ENCODE data around the gene STX4. TPM values are rescaled to one million over a fixed set of nuclear protein-coding genes. Genes with fewer than 3 reads are reported as not detected.

Gene STX4, protein sequence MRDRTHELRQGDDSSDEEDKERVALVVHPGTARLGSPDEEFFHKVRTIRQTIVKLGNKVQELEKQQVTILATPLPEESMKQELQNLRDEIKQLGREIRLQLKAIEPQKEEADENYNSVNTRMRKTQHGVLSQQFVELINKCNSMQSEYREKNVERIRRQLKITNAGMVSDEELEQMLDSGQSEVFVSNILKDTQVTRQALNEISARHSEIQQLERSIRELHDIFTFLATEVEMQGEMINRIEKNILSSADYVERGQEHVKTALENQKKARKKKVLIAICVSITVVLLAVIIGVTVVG
- total RNA-seq, result 10 to 100 TPM; 50.7 to 69.3 (median 63.9) TPM

DNA sequence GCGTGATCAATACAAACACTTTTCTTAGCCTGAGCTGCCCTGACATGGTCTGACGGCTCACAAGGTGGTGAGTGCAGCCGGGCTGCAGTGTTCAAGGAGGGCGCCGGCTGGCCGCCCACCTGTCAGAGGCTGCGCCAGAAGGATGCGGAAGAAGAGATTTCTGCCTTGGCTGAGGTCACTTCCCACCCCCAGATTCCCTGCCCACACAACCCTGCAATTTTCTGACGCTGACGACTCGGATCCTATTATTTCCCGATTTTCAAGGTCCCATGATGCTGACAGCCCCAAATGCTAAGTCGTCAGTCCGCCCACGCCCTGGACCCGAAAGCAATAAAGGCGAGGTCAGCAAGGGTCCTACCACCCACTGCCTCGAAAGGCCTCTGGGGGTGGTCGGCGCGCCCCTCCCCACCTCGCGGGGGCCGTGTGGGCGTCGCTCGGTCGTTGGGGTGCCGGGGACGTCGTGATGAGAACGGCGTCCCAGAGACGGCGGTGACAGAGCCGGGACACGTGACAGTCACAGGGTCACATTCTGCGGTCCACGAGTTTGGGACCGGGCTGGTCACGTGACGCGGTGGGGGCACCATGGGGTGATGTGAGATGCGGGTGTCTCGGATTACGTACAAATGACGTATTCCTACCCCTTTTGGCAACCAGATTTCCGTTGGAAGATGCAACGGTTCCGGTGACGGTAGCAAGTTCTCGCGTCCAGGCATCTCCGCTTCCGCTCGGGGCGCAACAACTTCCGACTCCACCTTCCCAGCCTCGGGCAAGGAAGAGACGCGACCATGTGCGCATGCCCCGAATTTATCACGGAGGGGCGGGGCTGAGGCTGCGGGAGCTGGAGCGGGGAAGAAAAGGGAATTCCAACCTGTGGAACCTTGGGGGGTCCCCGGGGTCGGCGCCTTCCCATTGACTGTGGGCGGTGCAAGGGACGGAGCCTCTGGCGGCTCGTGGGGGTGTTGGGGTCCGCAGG is at the start of gene STX4:
Gene STX4, plus strand, starts transcription at position 823 of the 973 bp plus-strand sequence. CDS start 248 bp downstream, outside the sequence.
- Histone ChIP-seq H3K27me3 (no peaks in the 10 kb centered on the region), H3K9me3 (no peaks in the 10 kb centered on the region), H3K27ac (peak within 1 kb of the TSS; percentile 95 to 100 (median 98)), H3K36me3 (peaks cover 0 to 9% (median 3%) of the 10 kb centered on the region in 3 donors), H3K4me3 (peak within 1 kb of the TSS; percentile 77 to 91 (median 82)), H3K4me1 (peaks cover 0 to 36% (median 6%) of the 10 kb centered on the region in 4 donors)
- 1% methylated on average over 41 to 66 of the region's 75 CpGs for WGBS, 2 donors
- peak; percentile 96 to 97 for DNase-seq (ENCODE audit: low spot score in 2 of 2)
- TF ChIP-seq EP300 (IDR thresholded peaks at IDR 0.05) (peak; percentile 97 to 98), POLR2A (IDR thresholded peaks at IDR 0.05) (peak; percentile 47 to 61)
- TF ChIP-seq, protein P1, sequence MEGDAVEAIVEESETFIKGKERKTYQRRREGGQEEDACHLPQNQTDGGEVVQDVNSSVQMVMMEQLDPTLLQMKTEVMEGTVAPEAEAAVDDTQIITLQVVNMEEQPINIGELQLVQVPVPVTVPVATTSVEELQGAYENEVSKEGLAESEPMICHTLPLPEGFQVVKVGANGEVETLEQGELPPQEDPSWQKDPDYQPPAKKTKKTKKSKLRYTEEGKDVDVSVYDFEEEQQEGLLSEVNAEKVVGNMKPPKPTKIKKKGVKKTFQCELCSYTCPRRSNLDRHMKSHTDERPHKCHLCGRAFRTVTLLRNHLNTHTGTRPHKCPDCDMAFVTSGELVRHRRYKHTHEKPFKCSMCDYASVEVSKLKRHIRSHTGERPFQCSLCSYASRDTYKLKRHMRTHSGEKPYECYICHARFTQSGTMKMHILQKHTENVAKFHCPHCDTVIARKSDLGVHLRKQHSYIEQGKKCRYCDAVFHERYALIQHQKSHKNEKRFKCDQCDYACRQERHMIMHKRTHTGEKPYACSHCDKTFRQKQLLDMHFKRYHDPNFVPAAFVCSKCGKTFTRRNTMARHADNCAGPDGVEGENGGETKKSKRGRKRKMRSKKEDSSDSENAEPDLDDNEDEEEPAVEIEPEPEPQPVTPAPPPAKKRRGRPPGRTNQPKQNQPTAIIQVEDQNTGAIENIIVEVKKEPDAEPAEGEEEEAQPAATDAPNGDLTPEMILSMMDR (IDR thresholded peaks at IDR 0.05), result peak in 3 of 5 experiments; percentile 2 to 45 (median 24)

DNA sequence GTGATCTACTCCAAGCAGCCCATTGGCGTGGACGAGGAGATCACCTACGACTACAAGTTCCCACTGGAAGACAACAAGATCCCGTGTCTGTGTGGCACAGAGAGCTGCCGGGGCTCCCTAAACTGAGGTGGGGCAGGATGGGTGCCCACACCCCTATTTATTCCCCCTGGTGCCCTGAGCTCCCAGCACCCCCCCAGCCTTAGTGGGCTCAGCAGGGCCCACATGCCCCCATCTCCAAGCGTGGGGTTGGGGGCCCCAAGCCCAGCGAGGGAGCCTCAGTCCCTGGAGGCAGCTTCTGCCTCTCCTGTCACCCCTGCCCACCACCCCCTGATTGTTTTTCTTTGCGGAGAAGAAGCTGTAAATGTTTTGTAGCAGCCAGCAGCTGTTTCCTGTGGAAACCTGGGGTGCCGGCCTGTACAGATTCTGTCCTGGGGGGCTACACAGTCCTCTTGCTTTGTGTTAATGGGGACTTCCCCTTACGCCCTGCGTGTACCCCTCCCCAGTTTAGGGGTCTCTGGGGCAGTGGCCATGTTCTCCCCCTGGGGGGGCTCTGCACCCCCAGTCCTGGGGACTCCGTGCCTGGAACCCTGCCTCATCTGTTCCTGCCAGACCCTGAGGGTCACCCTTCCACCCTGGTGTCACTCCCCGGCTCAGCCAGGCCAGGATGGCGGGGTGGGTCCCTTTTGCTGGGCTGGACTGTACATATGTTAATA is 49.3 kb upstream of the STX4 start:
- Histone ChIP-seq H3K36me3 (peaks cover 0 to 87% (median 13%) of the 10 kb centered on the region in 3 donors), H3K27ac (peak overlapping the region in 2 of 4 donors; percentile 26 to 84), H3K4me1 (peaks cover 0 to 29% (median 11%) of the 10 kb centered on the region in 4 donors), H3K9me3 (no peaks in the 10 kb centered on the region), H3K4me3 (no peak overlapping the region), H3K27me3 (no peaks in the 10 kb centered on the region)
- no peak for DNase-seq (ENCODE audit: low spot score in 2 of 2)
- no peak for TF ChIP-seq EP300 (IDR thresholded peaks at IDR 0.05)
- no peak for TF ChIP-seq POLR2A (IDR thresholded peaks at IDR 0.05)
- TF ChIP-seq, protein P1 (IDR thresholded peaks at IDR 0.05), result no peak
- WGBS, 2 donors, result 73 to 78% methylated on average over 14 of the region's 14 CpGs

DNA sequence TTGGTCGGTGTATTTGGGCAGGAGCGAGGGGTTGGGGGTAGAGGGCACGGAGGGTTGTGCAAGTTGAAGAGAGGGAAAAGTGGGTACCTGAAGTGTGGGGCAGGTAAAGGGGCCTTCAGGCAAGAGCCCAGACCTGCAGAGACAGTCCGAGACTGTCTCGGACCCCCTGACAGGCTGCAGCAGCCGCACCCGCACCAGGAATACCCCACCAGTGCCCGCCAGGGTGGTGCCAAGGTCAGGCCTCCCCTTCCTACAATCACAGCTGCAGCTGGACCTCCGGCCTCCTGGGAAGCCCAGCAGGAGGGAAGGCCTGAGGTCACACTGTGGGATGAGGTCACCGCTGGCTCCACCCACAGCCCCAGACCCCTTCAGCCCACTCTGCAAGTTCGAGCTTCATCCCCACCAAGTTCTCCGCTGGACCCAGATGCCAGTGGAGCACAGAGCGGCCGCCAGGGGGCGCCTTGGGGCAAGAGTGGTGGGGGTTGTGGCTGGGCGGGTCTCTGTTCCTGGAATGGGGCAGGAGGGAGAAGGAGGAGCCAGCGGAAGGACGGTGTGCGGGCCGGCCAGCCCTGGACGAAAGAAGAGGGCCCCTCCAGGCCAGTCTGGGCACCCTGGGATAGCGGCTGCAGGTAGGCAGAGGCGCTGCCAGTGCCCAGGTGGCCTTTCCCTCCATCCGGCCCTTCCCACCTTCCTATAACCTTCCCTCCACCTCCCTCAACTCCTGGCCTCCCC is 48.5 kb upstream of the STX4 start, which contains the start of gene HSD3B7:
Gene HSD3B7, plus strand, starts transcription at position 539 of the 732 bp plus-strand sequence. CDS start 452 bp downstream, outside the sequence.
- H3K4me3 ChIP-seq, result peak within 1 kb of the TSS; percentile 21 to 59 (median 42)
- TF ChIP-seq POLR2A (IDR thresholded peaks at IDR 0.05) (no peak), EP300 (IDR thresholded peaks at IDR 0.05) (peak; percentile 47 to 68)
- TF ChIP-seq, protein P1 (IDR thresholded peaks at IDR 0.05), result peak; percentile 88 to 98 (median 97)
- WGBS, 2 donors, result 24 to 31% methylated on average over 23 to 24 of the region's 24 CpGs
- peaks cover 0 to 80% (median 13%) of the 10 kb centered on the region in 3 donors for H3K36me3 ChIP-seq
- H3K4me1 ChIP-seq, result peaks cover 0 to 29% (median 11%) of the 10 kb centered on the region in 4 donors
- peak within 1 kb of the TSS in 3 of 4 donors; percentile 26 to 84 (median 64) for H3K27ac ChIP-seq
- H3K9me3 ChIP-seq, result no peaks in the 10 kb centered on the region
- no peaks in the 10 kb centered on the region for H3K27me3 ChIP-seq
- DNase-seq (ENCODE audit: low spot score in 2 of 2), result peak; percentile 91 to 95

DNA sequence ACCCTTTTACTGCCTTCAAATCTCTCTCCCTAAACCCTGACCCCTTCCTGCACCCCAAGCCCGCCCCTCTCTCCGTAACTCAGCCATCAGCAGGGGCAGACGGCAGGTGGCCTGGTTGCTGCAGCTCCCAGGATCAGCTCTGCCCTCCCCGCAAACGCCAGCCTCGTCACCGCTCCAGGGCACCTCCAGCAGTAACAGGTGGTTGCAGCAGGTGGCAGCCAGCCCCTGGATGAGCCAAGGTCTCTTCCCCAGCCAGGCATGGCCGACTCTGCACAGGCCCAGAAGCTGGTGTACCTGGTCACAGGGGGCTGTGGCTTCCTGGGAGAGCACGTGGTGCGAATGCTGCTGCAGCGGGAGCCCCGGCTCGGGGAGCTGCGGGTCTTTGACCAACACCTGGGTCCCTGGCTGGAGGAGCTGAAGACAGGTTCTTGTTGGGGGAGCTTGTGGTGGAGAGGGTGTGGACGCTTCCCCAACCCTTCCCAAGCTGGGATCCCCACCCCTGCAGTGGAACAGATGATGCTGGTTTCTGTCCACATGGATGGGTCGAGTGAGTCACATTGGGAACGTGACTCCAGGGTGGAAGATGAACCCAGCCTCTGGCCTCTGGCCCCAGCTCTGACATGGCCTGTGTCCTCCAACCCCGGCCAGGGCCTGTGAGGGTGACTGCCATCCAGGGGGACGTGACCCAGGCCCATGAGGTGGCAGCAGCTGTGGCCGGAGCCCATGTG is 47.8 kb upstream of the STX4 start:
- H3K27ac ChIP-seq, result peak overlapping the region in 3 of 4 donors; percentile 26 to 84 (median 64)
- no peak for DNase-seq (ENCODE audit: low spot score in 2 of 2)

More for the DNA sequence above, 47.8 kb upstream of the STX4 start:
- no peaks in the 10 kb centered on the region for H3K27me3 ChIP-seq
- TF ChIP-seq POLR2A (IDR thresholded peaks at IDR 0.05) (no peak), EP300 (IDR thresholded peaks at IDR 0.05) (no peak)
- TF ChIP-seq, protein P1 (IDR thresholded peaks at IDR 0.05), result no peak
- H3K36me3 ChIP-seq, result peaks cover 0 to 73% (median 13%) of the 10 kb centered on the region in 3 donors
- H3K4me3 ChIP-seq, result peak overlapping the region; percentile 21 to 59 (median 42)
- H3K4me1 ChIP-seq, result peaks cover 0 to 29% (median 11%) of the 10 kb centered on the region in 4 donors
- H3K9me3 ChIP-seq, result no peaks in the 10 kb centered on the region
- 47 to 62% methylated on average over 8 to 16 of the region's 20 CpGs for WGBS, 2 donors
